Measurements from ENCODE around the gene ZRSR2. TPM values are rescaled to one million over a fixed set of nuclear protein-coding genes. Genes with fewer than 3 reads are reported as not detected.

Gene ZRSR2
- total and polyA plus RNA-seq, 2 of the 13 experiments (the other 11 are each of a cell fraction or from before 2014, with no cell fraction given) = 3.6 to 4.9 TPM

GRCh38 chrX:15744181-15744867 is 46.0 kb upstream of the ZRSR2 start (continued):
- TF ChIP-seq MBNL3 (CRISPR knock-in tag; conservative IDR thresholded peaks at IDR 0.05) = no peak
- no peak for TF ChIP-seq JUN (CRISPR knock-in tag; IDR thresholded peaks at IDR 0.05)
- no peak for TF ChIP-seq ZNF484 (CRISPR knock-in tag; IDR thresholded peaks at IDR 0.05; ENCODE audit: borderline replicate concordance, low read depth)
- peak; percentile 61; the same call in 1 of the 2 replicates for TF ChIP-seq TARDBP (CRISPR knock-in tag; IDR thresholded peaks at IDR 0.05)
- TF ChIP-seq ZFP1 (CRISPR knock-in tag; IDR thresholded peaks at IDR 0.05) = no peak
- TF ChIP-seq BHLHE40 (IDR thresholded peaks at IDR 0.05; ENCODE audit: low read length) = no peak; the same call in 1 of the 2 replicates
- no peak for TF ChIP-seq ZNF646 (CRISPR knock-in tag; IDR thresholded peaks at IDR 0.05)
- no peak for TF ChIP-seq ZNF660 (CRISPR knock-in tag; IDR thresholded peaks at IDR 0.05; ENCODE audit: borderline replicate concordance, low read depth)
- no peak for TF ChIP-seq RFX1 (IDR thresholded peaks at IDR 0.05)
- no peak for TF ChIP-seq WIZ (CRISPR knock-in tag; IDR thresholded peaks at IDR 0.05)
- no peak for TF ChIP-seq PRPF4 (IDR thresholded peaks at IDR 0.05; ENCODE audit: low read depth, low read length, poor library complexity, severe bottlenecking)
- TF ChIP-seq PBX2 (CRISPR knock-in tag; IDR thresholded peaks at IDR 0.05) = no peak
- TF ChIP-seq EZH2 (conservative IDR thresholded peaks at IDR 0.05; ENCODE audit: low read depth, low read length) = no peak
- TF ChIP-seq ZNF20 (CRISPR knock-in tag; IDR thresholded peaks at IDR 0.05) = no peak
- peak; percentile 41; the same call in 1 of the 2 replicates for TF ChIP-seq ZBTB25 (CRISPR knock-in tag; IDR thresholded peaks at IDR 0.05)
- no peak for TF ChIP-seq HNRNPK (IDR thresholded peaks at IDR 0.05; ENCODE audit: low read depth, low read length, poor library complexity, severe bottlenecking)
- no peak for TF ChIP-seq SCMH1 (CRISPR knock-in tag; IDR thresholded peaks at IDR 0.05; ENCODE audit: borderline replicate concordance)
- no peak for TF ChIP-seq ASH2L (IDR thresholded peaks at IDR 0.05; ENCODE audit: insufficient read length, low read depth, low read length)
- no peak for TF ChIP-seq EED (CRISPR knock-in tag; IDR thresholded peaks at IDR 0.05)
- TF ChIP-seq HINFP (CRISPR knock-in tag; IDR thresholded peaks at IDR 0.05; ENCODE audit: low read depth) = no peak
- no peak; the same call in 1 of the 2 replicates for TF ChIP-seq KDM4B (CRISPR knock-in tag; IDR thresholded peaks at IDR 0.05)

All from HepG2 (cell line).